ENCODE data around the gene KLHL42. TPM values are rescaled to one million over a fixed set of nuclear protein-coding genes. Genes with fewer than 3 reads are reported as not detected.

KLHL42 gene
- 15.0 to 21.5 TPM (median 19.8 TPM) in 5 replicates for total RNA-seq (2022; extraction: Qiagen RNA extraction; ENCODE audit: low read depth)

GRCh38 chr12:27779920-27780611, at the start of gene KLHL42, which contains the start of gene MANSC4:
TSS of gene KLHL42 (plus strand) at chr12:27780233. CDS start at chr12:27780331, 98 bp downstream.
TSS of gene MANSC4 (minus strand) at chr12:27780236. CDS start at chr12:27771276, 8,960 bp downstream.

Other genes with a start within 250 kb of the KLHL42 start
- gene REP15, start 83.8 kb upstream of the KLHL42 start, total RNA-seq (2022; extraction: Qiagen RNA extraction; ENCODE audit: low read depth), result 0.26 to 0.63 TPM (median 0.42 TPM) in 4 of 5 replicates, not detected in the other
- gene MRPS35, start 69.4 kb upstream of the KLHL42 start, total RNA-seq (2022; extraction: Qiagen RNA extraction; ENCODE audit: low read depth), result 89.1 to 99.5 TPM (median 94.8 TPM) in 5 replicates
- gene MANSC4, start within 50 bp of the KLHL42 start, total RNA-seq (2022; extraction: Qiagen RNA extraction; ENCODE audit: low read depth), result not detected in 5 replicates
- 15.5 to 17.9 TPM (median 16.8 TPM) in 5 replicates for gene PTHLH, start 192.5 kb downstream of the KLHL42 start, total RNA-seq (2022; extraction: Qiagen RNA extraction; ENCODE audit: low read depth)